PC-9 (cell line): ENCODE measurements around the gene CEL.

Source experiments
- CTCF ChIP-seq: fragments of 200-600 bp; sonication (generic); conservative IDR thresholded peaks from 2 replicates; pipeline ENCODE4 v1.6.1; 2017; ENCODE audit warnings: mixed run types, antibody characterized with exemption, mild to moderate bottlenecking, moderate library complexity
- EZH2 ChIP-seq: fragments of 200-600 bp; sonication (generic); IDR thresholded peaks from 2 replicates; pipeline ENCODE4 v1.8.0; 2017; ENCODE audit warnings: antibody characterized with exemption, low read depth

- TF ChIP-seq CTCF (no peak), EZH2 (no peak)
Observed at GRCh38 chr9:133029994-133030316, 31.8 kb upstream of the CEL start.
